Trophoblast cell (in vitro differentiated cells and primary cell): ENCODE results near the gene PGAP6. TPM values are rescaled to one million over a fixed set of nuclear protein-coding genes. Genes with fewer than 3 reads are reported as not detected.

ENCODE experiments used
- DNase-seq, 2 donors: peaks; one replicate each; pipeline ENCODE4 v3.0.0-alpha.2; 2016
- H2AFZ ChIP-seq: 2 replicates; pipeline ENCODE4 v1.6.1; 2013; ENCODE audit warnings: low read length, moderate library complexity, mild to moderate bottlenecking; ENCODE audit not compliant: insufficient read depth, poor library complexity
- H2AK5ac ChIP-seq: 2 replicates; pipeline ENCODE4 v1.6.1; 2013; ENCODE audit warnings: mild to moderate bottlenecking, low read length
- H2BK120ac ChIP-seq: 2 replicates; pipeline ENCODE4 v1.6.1; 2013; ENCODE audit warnings: low read length, mild to moderate bottlenecking, moderate library complexity; ENCODE audit not compliant: insufficient read depth, poor library complexity
- H2BK12ac ChIP-seq: 2 replicates; pipeline ENCODE4 v1.6.1; 2013; ENCODE audit warnings: mild to moderate bottlenecking, low read length, moderate library complexity
- H2BK5ac ChIP-seq: 2 replicates; pipeline ENCODE4 v1.6.1; 2013; ENCODE audit warnings: low read length, low read depth, moderate library complexity, mild to moderate bottlenecking; ENCODE audit not compliant: poor library complexity
- H3K14ac ChIP-seq: 2 replicates; pipeline ENCODE4 v1.6.1; 2013; ENCODE audit warnings: mild to moderate bottlenecking, low read length
- H3K18ac ChIP-seq: 2 replicates; pipeline ENCODE4 v1.6.1; 2013; ENCODE audit warnings: mild to moderate bottlenecking, low read length
- H3K23ac ChIP-seq: 2 replicates; pipeline ENCODE4 v1.6.1; 2013; ENCODE audit warnings: low read length
- H3K27ac ChIP-seq: 2 replicates; pipeline ENCODE4 v1.5.1; 2013; ENCODE audit warnings: low read depth, mild to moderate bottlenecking, inconsistent platforms, low read length, moderate library complexity
- H3K27me3 ChIP-seq: 2 replicates; pipeline ENCODE4 v1.6.1; 2013; ENCODE audit warnings: inconsistent platforms, mild to moderate bottlenecking, low read length, moderate library complexity; ENCODE audit not compliant: insufficient read depth
- H3K36me3 ChIP-seq, 2 experiments: 1 replicate in 1 of 2; 2 replicates in 1 of 2; pipeline ENCODE4 v1.6.1; 2013; ENCODE audit warnings: low read length in 2 of 2, mild to moderate bottlenecking in 2 of 2, moderate library complexity in 1 of 2; ENCODE audit not compliant: insufficient read depth in 2 of 2, control insufficient read depth in 1 of 2
- H3K4ac ChIP-seq: 2 replicates; pipeline ENCODE4 v1.6.1; 2013; ENCODE audit warnings: low read depth, mild to moderate bottlenecking, low read length, moderate library complexity
- H3K4me1 ChIP-seq, 2 experiments: 1 replicate in 1 of 2; 2 replicates in 1 of 2; pipeline ENCODE4 v1.6.1; 2013; ENCODE audit warnings: low read length in 2 of 2, mild to moderate bottlenecking in 2 of 2, moderate library complexity in 1 of 2; ENCODE audit not compliant: insufficient read depth in 2 of 2, control insufficient read depth in 1 of 2
- H3K4me2 ChIP-seq: 2 replicates; pipeline ENCODE4 v1.6.1; 2013; ENCODE audit warnings: inconsistent platforms, mild to moderate bottlenecking, low read length, moderate library complexity
- H3K4me3 ChIP-seq: 2 replicates; pipeline ENCODE4 v1.5.1; 2013; ENCODE audit warnings: mild to moderate bottlenecking, low read depth, low read length, inconsistent platforms
- H3K79me1 ChIP-seq: one replicate; pipeline ENCODE4 v1.6.1; 2013; ENCODE audit warnings: low read length
- H3K79me2 ChIP-seq: 2 replicates; pipeline ENCODE4 v1.6.1; 2013; ENCODE audit warnings: low read length, mild to moderate bottlenecking; ENCODE audit not compliant: control insufficient read depth, insufficient read depth, poor library complexity
- H3K9ac ChIP-seq: 2 replicates; pipeline ENCODE4 v1.6.1; 2013; ENCODE audit warnings: mild to moderate bottlenecking, low read length
- H3K9me3 ChIP-seq: 2 replicates; pipeline ENCODE4 v1.6.1; 2013; ENCODE audit warnings: low read depth, mild to moderate bottlenecking, control low read depth, inconsistent platforms, low read length; ENCODE audit not compliant: insufficient read depth
- H4K12ac ChIP-seq: 2 replicates; pipeline ENCODE4 v1.6.1; 2013; ENCODE audit warnings: low read depth, mild to moderate bottlenecking, low read length, moderate library complexity
- H4K8ac ChIP-seq: 2 replicates; pipeline ENCODE4 v1.6.1; 2013; ENCODE audit warnings: low read depth, mild to moderate bottlenecking, low read length, moderate library complexity
- H4K91ac ChIP-seq: one replicate; pipeline ENCODE4 v1.6.1; 2013; ENCODE audit warnings: low read depth, mild to moderate bottlenecking, low read length, moderate library complexity
- WGBS: extraction: QIAGEN DNeasy Blood & Tissue Kit; methylation state at CpG from one replicate; pipeline ENCODE4 v1.1.7; 2013; ENCODE audit warnings: missing lambda C conversion rate; ENCODE audit not compliant: insufficient read length, insufficient coverage; ENCODE audit errors: extremely low coverage; 5-methylcytosine and 5-hydroxymethylcytosine counted together
- polyA plus RNA-seq: library from polyadenylated mRNA; stranded (reverse); fragments of 200-250 nt; gene quantifications from 2 replicates; pipeline ENCODE4 v1.2.3, GENCODE V29; 2013

Gene PGAP6, protein sequence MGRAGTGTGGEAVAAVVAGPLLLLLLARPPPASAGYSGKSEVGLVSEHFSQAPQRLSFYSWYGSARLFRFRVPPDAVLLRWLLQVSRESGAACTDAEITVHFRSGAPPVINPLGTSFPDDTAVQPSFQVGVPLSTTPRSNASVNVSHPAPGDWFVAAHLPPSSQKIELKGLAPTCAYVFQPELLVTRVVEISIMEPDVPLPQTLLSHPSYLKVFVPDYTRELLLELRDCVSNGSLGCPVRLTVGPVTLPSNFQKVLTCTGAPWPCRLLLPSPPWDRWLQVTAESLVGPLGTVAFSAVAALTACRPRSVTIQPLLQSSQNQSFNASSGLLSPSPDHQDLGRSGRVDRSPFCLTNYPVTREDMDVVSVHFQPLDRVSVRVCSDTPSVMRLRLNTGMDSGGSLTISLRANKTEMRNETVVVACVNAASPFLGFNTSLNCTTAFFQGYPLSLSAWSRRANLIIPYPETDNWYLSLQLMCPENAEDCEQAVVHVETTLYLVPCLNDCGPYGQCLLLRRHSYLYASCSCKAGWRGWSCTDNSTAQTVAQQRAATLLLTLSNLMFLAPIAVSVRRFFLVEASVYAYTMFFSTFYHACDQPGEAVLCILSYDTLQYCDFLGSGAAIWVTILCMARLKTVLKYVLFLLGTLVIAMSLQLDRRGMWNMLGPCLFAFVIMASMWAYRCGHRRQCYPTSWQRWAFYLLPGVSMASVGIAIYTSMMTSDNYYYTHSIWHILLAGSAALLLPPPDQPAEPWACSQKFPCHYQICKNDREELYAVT
- polyA plus RNA-seq: 80.1 and 80.9 TPM in 2 replicates

DNA sequence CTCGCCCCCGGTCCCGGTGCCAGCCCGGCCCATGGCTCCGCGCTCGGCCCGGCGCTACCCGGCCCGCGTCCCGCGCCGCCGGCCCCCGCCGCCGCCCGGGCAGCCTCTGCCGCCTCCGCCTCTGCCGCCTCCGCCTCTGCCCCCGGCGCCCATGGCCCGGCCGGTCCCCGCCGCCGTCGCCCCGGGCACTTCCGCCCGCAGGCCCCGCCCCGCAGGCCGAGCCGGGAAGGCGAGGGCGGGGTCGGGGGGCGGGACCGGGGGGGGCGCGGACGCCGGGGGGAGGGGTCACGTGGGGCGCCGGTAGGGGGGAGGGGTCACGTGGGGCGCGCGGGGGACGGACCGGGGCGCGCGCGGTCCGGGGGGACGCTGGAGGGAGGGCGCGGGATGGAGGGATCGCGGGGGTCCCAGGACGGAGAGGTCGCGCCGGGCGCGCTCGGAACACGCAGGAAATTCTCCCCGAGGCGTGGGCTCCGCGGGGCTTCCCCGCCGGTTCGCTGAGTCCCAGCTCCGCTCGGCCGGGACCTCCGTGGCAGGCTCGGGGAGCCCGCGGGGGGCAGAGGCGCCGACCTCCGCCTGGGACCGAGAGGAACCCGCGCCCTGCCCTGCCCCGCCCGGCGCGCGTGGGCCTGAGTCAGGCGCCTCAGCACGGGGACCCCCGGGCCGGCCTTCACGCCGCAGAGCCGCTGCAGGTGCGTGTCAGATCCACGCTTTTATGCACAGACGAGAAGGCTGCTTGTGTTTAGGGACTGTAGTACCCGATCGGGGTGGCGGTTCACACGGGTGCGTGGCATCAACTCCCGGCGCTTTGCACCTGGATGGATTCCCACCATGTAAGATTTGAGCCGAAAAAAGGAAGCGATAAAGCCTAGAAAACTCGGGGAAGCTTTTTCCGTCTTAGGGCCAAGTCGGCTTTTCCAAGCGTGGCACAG lies at the start of gene PGAP6:
Gene PGAP6, minus strand, starts transcription at position 190 of the 929 bp plus-strand sequence. Its CDS starts 157 bp downstream, at position 33.
- Histone ChIP-seq H3K4me2 (peak within 1 kb of the TSS; percentile 98), H3K4me3 (peak within 1 kb of the TSS; percentile 89), H2BK5ac (peak within 1 kb of the TSS; percentile 87), H3K79me2 (peaks cover 16% of the 10 kb centered on the region), H3K9me3 (no peaks in the 10 kb centered on the region), H2AFZ (peak within 1 kb of the TSS; percentile 79), H3K79me1 (peaks cover 25% of the 10 kb centered on the region), H3K27ac (peak within 1 kb of the TSS; percentile 69), H3K9ac (peak within 1 kb of the TSS; percentile 89), H4K12ac (peak within 1 kb of the TSS; percentile 68), H3K18ac (peak within 1 kb of the TSS; percentile 97), H3K23ac (no peak within 1 kb of the TSS), H3K4ac (peak within 1 kb of the TSS; percentile 95), H2AK5ac (peak within 1 kb of the TSS; percentile 81), H4K8ac (peak within 1 kb of the TSS; percentile 83), H3K14ac (peak within 1 kb of the TSS; percentile 94), H2BK12ac (peak within 1 kb of the TSS; percentile 59), H3K4me1 (peaks cover 16 to 28% of the 10 kb centered on the region in 2 experiments), H3K36me3 (peaks cover 9 to 11% of the 10 kb centered on the region in 2 experiments), H4K91ac (peak within 1 kb of the TSS; percentile 90), H2BK120ac (peak within 1 kb of the TSS; percentile 94), H3K27me3 (no peaks in the 10 kb centered on the region)
- WGBS: no CpG with 5 or more reads among the region's 123 CpGs
- peak; percentile 25 to 78 for DNase-seq

DNA sequence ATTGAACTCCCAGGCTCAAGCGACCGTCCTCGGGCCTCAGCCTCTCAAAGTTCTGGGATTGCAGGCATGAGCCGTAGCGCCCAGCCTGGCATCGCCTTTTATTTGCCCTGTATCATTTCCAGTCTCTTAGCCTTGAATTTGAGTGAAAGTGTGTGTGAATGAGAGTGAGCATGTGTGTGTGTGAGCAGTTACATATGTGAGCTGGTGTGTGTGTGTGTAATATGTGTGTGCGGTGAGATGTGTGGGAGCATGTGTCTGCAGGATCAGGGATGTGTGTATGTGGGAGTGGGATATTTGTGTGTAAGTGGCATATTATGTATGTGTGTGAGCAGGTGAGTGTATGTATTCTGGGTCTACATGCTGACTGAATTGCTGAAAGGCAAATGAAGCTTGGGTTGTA lies 49.1 kb upstream of the PGAP6 start:
- Histone ChIP-seq H3K36me3 (peaks cover 2% of the 10 kb centered on the region in 2 experiments), H3K27ac (no peak overlapping the region), H3K23ac (no peak overlapping the region), H2BK120ac (no peak overlapping the region), H3K4me1 (peaks cover 10 to 12% of the 10 kb centered on the region in 2 experiments), H3K9ac (no peak overlapping the region), H3K27me3 (peaks cover 4% of the 10 kb centered on the region), H3K4ac (peak overlapping the region; percentile 41), H3K14ac (no peak overlapping the region), H2AFZ (no peak overlapping the region), H2AK5ac (no peak overlapping the region), H3K79me2 (peaks cover 8% of the 10 kb centered on the region), H3K79me1 (peaks cover 4% of the 10 kb centered on the region), H3K4me2 (no peak overlapping the region), H2BK12ac (no peak overlapping the region), H2BK5ac (no peak overlapping the region), H3K18ac (peak overlapping the region; percentile 86), H4K91ac (no peak overlapping the region), H3K4me3 (no peak overlapping the region), H4K12ac (no peak overlapping the region), H4K8ac (no peak overlapping the region), H3K9me3 (no peaks in the 10 kb centered on the region)
- 100% methylated on average over 1 of the region's 7 CpGs for WGBS
- DNase-seq: no peak

DNA sequence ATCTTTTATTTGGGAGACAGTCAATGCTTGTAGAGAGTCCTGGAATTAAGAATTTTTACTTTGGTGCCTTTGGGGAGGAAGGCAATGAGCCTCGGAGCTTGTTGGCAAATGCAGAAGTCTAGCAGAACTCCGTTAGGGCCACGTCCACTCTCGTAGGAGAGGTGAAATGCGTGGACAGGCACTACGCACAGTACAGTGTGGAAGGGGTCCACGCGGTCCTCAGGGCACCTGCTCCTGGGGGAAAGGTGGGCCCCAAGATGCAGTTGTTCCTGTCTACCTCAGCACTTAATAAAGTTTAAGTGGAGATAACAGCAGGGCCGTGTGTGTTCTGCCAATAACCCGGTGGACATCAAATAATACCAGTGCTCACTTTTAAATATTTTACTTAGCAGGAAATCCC lies 45.5 kb upstream of the PGAP6 start:
- Histone ChIP-seq H3K18ac (no peak overlapping the region), H2AFZ (no peak overlapping the region), H3K4me1 (peaks cover 15 to 18% of the 10 kb centered on the region in 2 experiments), H2AK5ac (no peak overlapping the region), H3K4ac (no peak overlapping the region), H3K27ac (no peak overlapping the region), H2BK12ac (no peak overlapping the region), H3K4me3 (no peak overlapping the region), H3K27me3 (peaks cover 17% of the 10 kb centered on the region), H3K23ac (peak overlapping the region; percentile 78), H3K4me2 (peak overlapping the region; percentile 84), H3K79me1 (peaks cover 5% of the 10 kb centered on the region), H3K79me2 (peaks cover 12% of the 10 kb centered on the region), H3K9me3 (peaks cover 2% of the 10 kb centered on the region), H4K91ac (no peak overlapping the region), H4K8ac (no peak overlapping the region), H2BK120ac (no peak overlapping the region), H3K9ac (peak overlapping the region; percentile 56), H3K14ac (no peak overlapping the region), H4K12ac (no peak overlapping the region), H2BK5ac (no peak overlapping the region), H3K36me3 (peaks cover 2% of the 10 kb centered on the region in 2 experiments)
- no peak for DNase-seq
- WGBS: no CpG with 5 or more reads among the region's 10 CpGs

DNA sequence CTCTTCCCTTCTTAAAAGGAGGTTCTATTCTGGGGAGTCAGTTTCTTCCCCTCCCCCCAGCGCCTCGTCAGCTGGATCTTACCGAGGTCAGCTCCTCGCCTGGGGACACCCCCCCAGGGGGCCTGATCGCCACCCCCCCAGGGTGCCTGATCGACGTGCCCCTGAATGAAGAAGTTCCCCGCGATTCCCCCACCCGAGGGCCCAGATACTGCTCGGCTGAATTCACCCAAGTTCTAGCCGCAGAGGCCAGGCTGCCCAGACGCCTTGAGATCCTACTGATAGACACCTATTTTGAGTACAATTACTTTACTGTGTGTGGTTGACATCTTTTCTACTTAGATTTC lies 45.1 kb upstream of the PGAP6 start:
- Histone ChIP-seq H3K4me3 (peak overlapping the region; percentile 25), H3K23ac (no peak overlapping the region), H2BK12ac (no peak overlapping the region), H2BK120ac (no peak overlapping the region), H2AK5ac (no peak overlapping the region), H4K12ac (no peak overlapping the region), H3K27ac (no peak overlapping the region), H3K9me3 (peaks cover 2% of the 10 kb centered on the region), H3K4me1 (peaks cover 15 to 18% of the 10 kb centered on the region in 2 experiments), H3K79me1 (peaks cover 5% of the 10 kb centered on the region), H4K8ac (peak overlapping the region; percentile 75), H2BK5ac (no peak overlapping the region), H3K9ac (no peak overlapping the region), H3K18ac (no peak overlapping the region), H3K4me2 (peak overlapping the region; percentile 84), H3K14ac (no peak overlapping the region), H3K27me3 (peaks cover 17% of the 10 kb centered on the region), H3K36me3 (peaks cover 2% of the 10 kb centered on the region in 2 experiments), H3K79me2 (peaks cover 12% of the 10 kb centered on the region), H3K4ac (peak overlapping the region; percentile 68), H2AFZ (no peak overlapping the region), H4K91ac (no peak overlapping the region)
- WGBS: no CpG with 5 or more reads among the region's 13 CpGs
- DNase-seq: no peak
